Neural progenitor cell (in vitro differentiated cells): ENCODE results near the gene HNRNPLL. TPM values are rescaled to one million over a fixed set of nuclear protein-coding genes. Genes with fewer than 3 reads are reported as not detected.

ENCODE experiments used
- DNase-seq: peaks from one replicate; pipeline ENCODE4 v3.0.0-alpha.2; 2016; ENCODE audit warnings: low spot score
- H2AFZ ChIP-seq: fragments of 200-600 bp; sonication (generic); replicated peaks from 2 replicates; pipeline ENCODE4 v1.6.1; 2016; ENCODE audit warnings: antibody characterized with exemption
- H3F3A ChIP-seq: fragments of 200-600 bp; sonication (generic); 2 replicates; pipeline ENCODE4 v1.6.1; 2016; ENCODE audit warnings: antibody characterized with exemption, low read depth
- H3K27ac ChIP-seq: fragments of 200-600 bp; sonication (generic); 2 replicates; pipeline ENCODE4 v1.5.1; 2016; ENCODE audit warnings: mild to moderate bottlenecking
- H3K27me3 ChIP-seq: fragments of 200-600 bp; sonication (generic); 2 replicates; pipeline ENCODE4 v1.6.1; 2016; ENCODE audit warnings: mild to moderate bottlenecking, moderate library complexity
- H3K36me3 ChIP-seq: fragments of 200-600 bp; sonication (generic); 2 replicates; pipeline ENCODE4 v1.5.1; 2016
- H3K4me1 ChIP-seq: fragments of 200-600 bp; sonication (generic); 2 replicates; pipeline ENCODE4 v1.6.1; 2016; ENCODE audit warnings: mixed run types
- H3K4me2 ChIP-seq: fragments of 200-600 bp; sonication (generic); 2 replicates; pipeline ENCODE4 v1.6.1; 2016
- H3K4me3 ChIP-seq: fragments of 200-600 bp; sonication (generic); 2 replicates; pipeline ENCODE4 v1.5.1; 2016
- H3K79me2 ChIP-seq: fragments of 200-600 bp; sonication (generic); 2 replicates; pipeline ENCODE4 v1.6.1; 2016; ENCODE audit warnings: low read depth
- H3K9ac ChIP-seq: fragments of 200-600 bp; sonication (generic); 2 replicates; pipeline ENCODE4 v1.6.1; 2016
- H3K9me3 ChIP-seq: fragments of 200-600 bp; sonication (generic); 2 replicates; pipeline ENCODE4 v1.5.1; 2016; ENCODE audit warnings: low read depth
- H4K20me1 ChIP-seq: fragments of 200-600 bp; sonication (generic); 2 replicates; pipeline ENCODE4 v1.6.1; 2016; ENCODE audit warnings: low read depth
- H3K27ac Mint-ChIP-seq: 3 replicates; pipeline ENCODE4 v1.8.0; 2021; ENCODE audit warnings: mixed read lengths
- H3K27me3 Mint-ChIP-seq: 2 replicates; pipeline ENCODE4 v1.8.0; 2022; ENCODE audit warnings: low read depth, mild to moderate bottlenecking, inconsistent platforms, moderate library complexity, mixed read lengths; ENCODE audit not compliant: insufficient read depth
- H3K36me3 Mint-ChIP-seq: 3 replicates; pipeline ENCODE4 v1.8.0; 2021; ENCODE audit warnings: mixed read lengths
- H3K4me1 Mint-ChIP-seq: 3 replicates; pipeline ENCODE4 v1.8.0; 2021; ENCODE audit warnings: mixed read lengths
- H3K4me3 Mint-ChIP-seq: 3 replicates; pipeline ENCODE4 v1.8.0; 2021; ENCODE audit warnings: mild to moderate bottlenecking, moderate library complexity, mixed read lengths
- H3K9me3 Mint-ChIP-seq: 3 replicates; pipeline ENCODE4 v1.8.0; 2020; ENCODE audit warnings: mixed read lengths
- CTCF ChIP-seq: fragments of 200-600 bp; sonication (generic); IDR thresholded peaks from 2 replicates; pipeline ENCODE4 v1.5.1; 2017; ENCODE audit warnings: antibody characterized with exemption, mild to moderate bottlenecking
- EZH2 ChIP-seq: fragments of 200-600 bp; sonication (generic); IDR thresholded peaks from 2 replicates; pipeline ENCODE4 v1.6.1; 2017; ENCODE audit warnings: antibody characterized with exemption, mild to moderate bottlenecking, moderate library complexity
- EZH2phosphoT487 ChIP-seq: fragments of 200-600 bp; sonication (generic); IDR thresholded peaks from 2 replicates; pipeline ENCODE4 v1.6.1; 2017; ENCODE audit warnings: antibody characterized with exemption
- total RNA-seq: library from RNA; depleted of rRNA; stranded (reverse); fragments of >200 nt; gene quantifications from 2 replicates; pipeline ENCODE4 v1.2.3, GENCODE V29; 2015; ENCODE audit warnings: low replicate concordance

HNRNPLL gene
- total RNA-seq, 1 donor from 2014 or later: 109 TPM

- H3K9me3 ChIP-seq: no peaks in the 10 kb centered on the region
- H4K20me1 ChIP-seq: peaks cover 77% of the 10 kb centered on the region
- Mint-ChIP-seq H3K27me3 (peaks cover 5% of the 10 kb centered on the region), H3K4me3 (no peak overlapping the region), H3K27ac (no peak overlapping the region), H3K9me3 (no peaks in the 10 kb centered on the region), H3K4me1 (peaks cover 14% of the 10 kb centered on the region), H3K36me3 (peaks cover 22% of the 10 kb centered on the region)
- no peak overlapping the region for H3K9ac ChIP-seq
- no peaks in the 10 kb centered on the region for H3F3A ChIP-seq
- H3K36me3 ChIP-seq: peaks cover 7% of the 10 kb centered on the region
- no peak overlapping the region for H3K4me2 ChIP-seq
- no peak overlapping the region for H2AFZ ChIP-seq
- no peaks in the 10 kb centered on the region for H3K4me1 ChIP-seq
- H3K27ac ChIP-seq: no peak overlapping the region
- no peaks in the 10 kb centered on the region for H3K27me3 ChIP-seq
- TF ChIP-seq CTCF (no peak), EZH2phosphoT487 (no peak), EZH2 (no peak)
- H3K4me3 ChIP-seq: no peak overlapping the region
- DNase-seq: no peak
- peaks cover 100% of the 10 kb centered on the region for H3K79me2 ChIP-seq
Measured at GRCh38 chr2:38592951-38593350, 9.8 kb downstream of the HNRNPLL start.

GRCh38 chr2:38591152-38591551 lies 11.6 kb downstream of the HNRNPLL start:
- H3K36me3 Mint-ChIP-seq: peaks cover 27% of the 10 kb centered on the region
- no peak overlapping the region for H3K4me3 ChIP-seq
- no peak overlapping the region for H3K27ac Mint-ChIP-seq
- H2AFZ ChIP-seq: no peak overlapping the region
- H3K36me3 ChIP-seq: peaks cover 7% of the 10 kb centered on the region
- TF ChIP-seq CTCF (no peak), EZH2phosphoT487 (no peak), EZH2 (no peak)
- H4K20me1 ChIP-seq: peaks cover 80% of the 10 kb centered on the region
- H3K4me1 Mint-ChIP-seq: peaks cover 8% of the 10 kb centered on the region
- no peaks in the 10 kb centered on the region for H3K9me3 Mint-ChIP-seq
- no peak overlapping the region for H3K4me3 Mint-ChIP-seq
- no peak overlapping the region for H3K9ac ChIP-seq
- no peak for DNase-seq
- H3K4me1 ChIP-seq: no peaks in the 10 kb centered on the region
- H3F3A ChIP-seq: peaks cover 4% of the 10 kb centered on the region
- H3K4me2 ChIP-seq: no peak overlapping the region
- H3K79me2 ChIP-seq: peaks cover 100% of the 10 kb centered on the region
- H3K9me3 ChIP-seq: no peaks in the 10 kb centered on the region
- peaks cover 4% of the 10 kb centered on the region for H3K27me3 Mint-ChIP-seq
- no peak overlapping the region for H3K27ac ChIP-seq
- H3K27me3 ChIP-seq: no peaks in the 10 kb centered on the region

- Histone ChIP-seq H3K27me3 (no peaks in the 10 kb centered on the region), H4K20me1 (peaks cover 88% of the 10 kb centered on the region), H3K79me2 (peaks cover 100% of the 10 kb centered on the region), H3K9me3 (no peaks in the 10 kb centered on the region), H3K27ac (no peak overlapping the region), H3K4me3 (no peak overlapping the region), H3K4me1 (no peaks in the 10 kb centered on the region), H3K4me2 (no peak overlapping the region), H2AFZ (no peak overlapping the region), H3F3A (peaks cover 4% of the 10 kb centered on the region), H3K36me3 (peaks cover 14% of the 10 kb centered on the region), H3K9ac (no peak overlapping the region)
- Mint-ChIP-seq H3K27me3 (no peaks in the 10 kb centered on the region), H3K9me3 (no peaks in the 10 kb centered on the region), H3K4me1 (peaks cover 8% of the 10 kb centered on the region), H3K36me3 (peaks cover 29% of the 10 kb centered on the region), H3K4me3 (no peak overlapping the region), H3K27ac (no peak overlapping the region)
- TF ChIP-seq EZH2 (no peak), CTCF (peak; percentile 42)
- DNase-seq: no peak
Measured at GRCh38 chr2:38590053-38590452, 12.7 kb downstream of the HNRNPLL start.
